ENCODE data around the gene ESRRG.

The ESRRG gene

DNA sequence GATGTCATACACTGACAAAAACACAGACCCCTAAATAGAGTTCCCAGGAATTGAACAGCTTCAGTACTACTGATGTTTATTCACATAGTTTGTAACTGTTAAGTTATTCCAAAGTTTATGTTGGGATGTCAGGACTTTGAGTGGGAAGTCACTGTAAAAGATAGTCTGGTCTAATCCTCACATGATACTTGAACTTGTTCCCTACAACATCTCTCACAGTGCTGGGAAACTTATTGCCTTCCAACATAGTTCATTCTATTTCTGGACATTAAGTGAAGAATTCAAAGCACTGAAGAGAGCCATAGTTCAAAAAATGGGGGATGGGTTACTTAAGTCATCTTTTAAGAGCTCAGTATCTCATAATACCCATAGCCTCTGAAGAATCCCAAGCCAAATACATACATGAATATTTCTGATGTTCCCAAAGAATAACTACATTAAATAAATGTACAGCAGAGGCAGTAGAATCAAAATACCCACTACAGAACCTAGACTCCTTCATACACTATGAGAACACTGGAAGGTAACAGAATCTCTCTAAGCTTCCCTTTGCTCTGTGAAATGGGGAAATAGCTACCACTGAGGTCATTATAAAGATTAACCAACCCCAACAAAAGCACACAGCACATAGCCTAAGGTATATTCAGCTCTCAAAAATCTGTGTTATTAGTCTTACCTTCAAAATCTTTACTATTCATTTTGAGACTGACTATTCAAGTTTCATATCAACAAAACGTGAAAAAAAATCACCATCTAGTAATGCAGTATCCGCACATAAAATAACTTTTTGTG, 81.4 kb downstream of the ESRRG start:
- TF ChIP-seq, protein P1, sequence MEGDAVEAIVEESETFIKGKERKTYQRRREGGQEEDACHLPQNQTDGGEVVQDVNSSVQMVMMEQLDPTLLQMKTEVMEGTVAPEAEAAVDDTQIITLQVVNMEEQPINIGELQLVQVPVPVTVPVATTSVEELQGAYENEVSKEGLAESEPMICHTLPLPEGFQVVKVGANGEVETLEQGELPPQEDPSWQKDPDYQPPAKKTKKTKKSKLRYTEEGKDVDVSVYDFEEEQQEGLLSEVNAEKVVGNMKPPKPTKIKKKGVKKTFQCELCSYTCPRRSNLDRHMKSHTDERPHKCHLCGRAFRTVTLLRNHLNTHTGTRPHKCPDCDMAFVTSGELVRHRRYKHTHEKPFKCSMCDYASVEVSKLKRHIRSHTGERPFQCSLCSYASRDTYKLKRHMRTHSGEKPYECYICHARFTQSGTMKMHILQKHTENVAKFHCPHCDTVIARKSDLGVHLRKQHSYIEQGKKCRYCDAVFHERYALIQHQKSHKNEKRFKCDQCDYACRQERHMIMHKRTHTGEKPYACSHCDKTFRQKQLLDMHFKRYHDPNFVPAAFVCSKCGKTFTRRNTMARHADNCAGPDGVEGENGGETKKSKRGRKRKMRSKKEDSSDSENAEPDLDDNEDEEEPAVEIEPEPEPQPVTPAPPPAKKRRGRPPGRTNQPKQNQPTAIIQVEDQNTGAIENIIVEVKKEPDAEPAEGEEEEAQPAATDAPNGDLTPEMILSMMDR (IDR thresholded peaks at IDR 0.05; ENCODE audit: insufficient read depth, low read depth, low read length, missing control alignments), result no peak
- no peak overlapping the region for H3K4me3 ChIP-seq (ENCODE audit: low read length)
- DNase-seq (ENCODE audit: low read depth), result no peak

DNA sequence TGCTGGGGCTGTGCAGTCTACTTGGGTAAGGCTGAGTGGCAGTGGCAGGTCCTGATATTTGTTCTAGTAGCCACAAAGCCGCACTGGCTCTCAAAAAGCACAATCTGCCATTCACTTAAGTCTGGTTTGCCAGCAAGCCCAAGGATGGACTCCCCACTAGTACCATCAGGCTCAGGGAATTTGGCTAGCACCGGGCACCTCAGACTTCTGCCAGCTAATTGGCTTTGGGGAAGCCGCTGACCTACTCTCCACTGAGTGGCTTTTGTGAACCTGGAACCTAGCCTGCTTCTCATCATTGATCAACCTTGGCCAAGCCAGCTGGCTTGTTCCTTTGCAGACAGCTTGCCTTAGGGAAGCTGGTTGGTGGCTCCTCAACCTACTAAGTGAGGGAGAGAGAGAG, 83.1 kb downstream of the ESRRG start:
- no peak for DNase-seq (ENCODE audit: low read depth)
- TF ChIP-seq, protein P1 (IDR thresholded peaks at IDR 0.05; ENCODE audit: insufficient read depth, low read depth, low read length, missing control alignments), result no peak
- H3K4me3 ChIP-seq (ENCODE audit: low read length), result no peak overlapping the region

DNA sequence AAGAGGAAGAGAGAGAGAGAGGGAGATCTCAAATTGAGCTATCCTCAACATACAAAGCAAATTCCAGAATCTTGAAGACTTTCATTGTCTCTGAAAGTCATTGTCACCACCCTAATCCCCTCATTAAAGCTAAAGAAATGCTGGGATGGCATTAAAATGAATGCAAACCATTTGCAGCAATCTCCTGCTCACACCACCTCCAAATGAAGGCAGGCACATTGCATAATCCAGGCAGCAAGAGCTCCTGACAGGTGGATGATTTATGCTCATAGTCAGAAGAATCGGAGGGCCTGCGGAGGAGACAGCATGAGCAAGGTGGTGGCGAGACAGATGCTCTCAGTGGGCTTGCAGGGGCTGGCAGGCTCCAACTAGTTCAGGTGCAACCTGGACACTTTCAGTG, 90.2 kb downstream of the ESRRG start:
- TF ChIP-seq, protein P1 (IDR thresholded peaks at IDR 0.05; ENCODE audit: insufficient read depth, low read depth, low read length, missing control alignments), result no peak
- peak; percentile 18 for DNase-seq (ENCODE audit: low read depth)
- no peak overlapping the region for H3K4me3 ChIP-seq (ENCODE audit: low read length)

DNA sequence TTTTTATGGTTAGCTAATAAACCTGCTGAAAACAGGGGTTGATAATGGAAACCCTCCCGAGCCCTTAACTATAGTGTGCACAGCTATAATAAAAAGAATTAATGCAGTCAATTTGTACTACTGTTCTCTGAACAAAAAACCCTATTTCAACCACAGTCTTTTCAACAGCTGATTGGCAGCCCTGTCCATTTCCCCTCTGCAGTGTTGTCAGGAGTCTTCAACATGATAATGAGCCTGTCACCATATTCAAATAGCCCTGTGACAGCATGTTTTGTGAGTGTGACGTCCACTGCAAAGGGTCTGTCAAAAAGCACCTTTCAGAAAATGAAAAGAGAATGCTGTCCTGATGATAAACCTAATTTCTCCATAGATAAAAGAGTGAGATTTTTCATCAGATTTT, 92.7 kb downstream of the ESRRG start:
- DNase-seq (ENCODE audit: low read depth), result no peak
- TF ChIP-seq, protein P1 (IDR thresholded peaks at IDR 0.05; ENCODE audit: insufficient read depth, low read depth, low read length, missing control alignments), result no peak
- no peak overlapping the region for H3K4me3 ChIP-seq (ENCODE audit: low read length)

DNA sequence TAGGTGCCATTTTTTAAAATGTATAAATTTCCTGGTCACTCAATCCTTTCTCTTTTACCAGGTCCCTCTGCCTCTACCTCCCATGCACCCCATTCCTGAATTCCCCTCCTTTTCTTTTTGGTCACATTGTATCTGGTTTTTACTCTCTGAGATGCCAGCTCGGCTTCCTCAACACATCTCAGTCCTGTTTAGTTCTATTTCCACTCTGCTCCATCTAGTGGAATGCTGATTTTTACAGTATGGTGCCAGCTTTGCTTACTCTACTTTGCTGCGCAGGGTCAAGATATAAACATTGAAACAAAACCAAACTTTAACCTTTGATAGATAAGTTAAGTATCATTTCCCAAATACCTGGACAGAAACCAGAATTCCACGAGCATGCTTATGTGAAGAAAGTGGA, 96.0 kb downstream of the ESRRG start:
- TF ChIP-seq, protein P1 (IDR thresholded peaks at IDR 0.05; ENCODE audit: insufficient read depth, low read depth, low read length, missing control alignments), result no peak
- DNase-seq (ENCODE audit: low read depth), result no peak

DNA sequence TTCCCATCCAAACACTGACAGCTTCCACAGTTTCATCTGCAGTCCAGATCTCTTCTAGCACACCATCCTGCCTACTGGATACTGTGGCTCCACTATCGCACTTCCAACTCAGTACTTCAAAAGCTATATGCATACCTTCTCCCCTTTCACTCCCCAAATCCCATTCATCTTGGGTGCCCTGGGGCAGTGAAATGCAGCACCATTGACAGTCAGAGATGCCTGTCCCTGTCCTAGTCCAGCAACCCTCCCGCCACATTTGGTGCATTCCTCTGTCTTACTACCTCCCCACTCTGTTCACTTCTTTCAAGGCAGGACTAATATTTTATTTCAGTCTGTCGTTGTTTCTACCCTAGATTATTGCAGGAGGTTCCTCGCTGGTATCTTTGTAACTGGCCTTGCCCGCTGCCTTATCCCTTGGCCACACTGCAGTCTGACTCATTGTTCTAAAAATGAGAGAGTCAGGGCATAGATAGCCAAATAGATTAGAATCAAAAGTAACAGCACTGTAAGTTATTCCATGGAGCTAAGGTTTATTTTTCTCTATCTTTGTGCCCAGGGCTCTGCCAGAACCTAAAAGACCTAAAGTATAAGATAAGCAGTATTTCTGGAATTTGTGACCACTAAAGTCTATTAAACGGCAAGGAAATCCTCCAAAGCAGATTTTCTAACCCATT, 96.7 kb downstream of the ESRRG start:
- no peak overlapping the region for H3K4me3 ChIP-seq (ENCODE audit: low read length)
- TF ChIP-seq, protein P1 (IDR thresholded peaks at IDR 0.05; ENCODE audit: insufficient read depth, low read depth, low read length, missing control alignments), result no peak
- no peak for DNase-seq (ENCODE audit: low read depth)

More for the DNA sequence above, 96.0 kb downstream of the ESRRG start:
- no peak overlapping the region for H3K4me3 ChIP-seq (ENCODE audit: low read length)

All from epithelial cell of esophagus (primary cell).